CD4-positive, alpha-beta T cell treated with Interleukin-17A for 4 hours (primary cell): ENCODE data around the gene JADE3.
A peak's percentile ranks its signal among the peaks of the same experiment; 100 is the strongest.

Experiments used
- DNase-seq: peaks from one replicate; pipeline ENCODE4 v3.0.0-alpha.2; 2020; ENCODE audit warnings: mixed read lengths

JADE3 gene

GRCh38 chrX:46912098-46912602 lies at the start of gene JADE3:
Gene JADE3 (plus strand): TSS chrX:46912421. CDS start chrX:46984895, 72,474 bp downstream.
- DNase-seq, result peak; percentile 58

DNA sequence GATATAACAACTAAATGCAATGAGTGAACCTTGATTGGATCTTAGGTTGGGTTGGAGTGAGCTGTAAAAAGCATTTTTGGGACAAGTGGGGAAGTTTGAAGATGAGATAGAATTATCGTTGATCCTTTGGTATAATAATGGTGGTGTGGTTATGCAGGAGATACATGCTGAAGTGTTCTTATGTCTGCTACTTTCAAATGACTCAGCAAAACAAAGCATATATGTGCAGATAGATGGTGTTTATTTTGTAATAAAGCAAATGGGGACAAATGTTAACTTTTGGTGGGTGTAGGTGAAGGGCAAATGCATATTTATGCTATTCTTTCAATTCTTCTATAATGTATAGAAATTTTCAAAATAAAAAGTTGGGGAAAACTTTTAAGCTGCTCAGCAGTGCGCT lies 49.1 kb upstream of the JADE3 start:
- no peak for DNase-seq

DNA sequence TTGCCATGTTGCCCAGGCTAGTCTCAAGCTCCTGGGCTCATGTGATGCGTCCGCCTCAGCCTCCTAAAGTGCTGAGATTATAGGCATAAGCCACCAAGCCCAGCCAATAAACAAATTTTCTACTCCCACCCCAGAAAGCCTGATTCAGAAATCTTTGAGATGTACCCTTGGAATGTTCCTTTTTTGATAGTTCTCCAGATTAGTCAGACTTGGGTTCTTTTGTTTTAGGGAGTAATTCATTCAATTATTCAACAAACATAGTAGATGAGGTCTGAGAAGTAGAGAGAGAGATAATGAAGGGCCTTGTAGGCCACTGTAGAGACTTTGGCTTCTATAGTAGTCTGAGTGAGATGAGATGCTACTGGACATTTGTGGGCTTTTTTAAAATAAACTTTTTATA lies 47.6 kb upstream of the JADE3 start:
- no peak for DNase-seq

DNA sequence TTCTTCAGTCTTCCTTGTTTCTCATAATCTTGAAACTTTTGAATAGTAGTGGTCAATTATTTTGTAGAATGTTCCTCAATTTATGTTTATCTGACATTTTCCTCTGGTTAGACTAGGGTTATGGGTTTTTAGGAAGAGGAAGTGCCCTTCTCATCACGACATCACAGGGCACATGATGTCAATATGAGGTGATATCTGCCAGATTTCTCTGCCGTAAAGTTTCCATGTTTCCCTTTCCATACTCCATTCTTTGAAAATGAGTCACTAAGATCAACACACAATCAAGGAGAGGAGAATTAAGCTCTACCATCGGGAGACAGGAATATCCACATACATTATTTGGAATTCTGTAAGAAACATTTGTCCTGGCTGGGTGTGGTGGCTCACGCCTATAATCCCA lies 46.9 kb upstream of the JADE3 start:
- no peak for DNase-seq

GRCh38 chrX:46866726-46867125 lies 45.5 kb upstream of the JADE3 start:
- no peak for DNase-seq

DNA sequence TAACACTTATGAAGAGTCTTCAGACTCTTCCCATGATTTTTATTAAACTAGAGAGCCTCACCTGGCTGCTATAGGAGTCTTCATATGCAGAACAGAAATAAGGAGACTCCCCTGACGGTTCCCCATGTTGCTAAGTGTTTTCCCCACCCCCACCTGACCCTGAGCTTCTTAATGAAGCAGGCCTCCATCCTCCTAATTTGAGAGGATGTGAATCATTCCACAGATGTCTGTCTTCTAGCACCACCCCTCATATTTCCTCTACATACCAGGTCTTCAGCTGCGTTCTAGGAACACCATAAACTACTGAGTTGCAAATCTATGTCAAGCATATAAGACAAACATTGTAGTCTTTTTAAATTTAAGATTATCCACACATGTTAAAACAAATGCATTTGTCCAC lies 38.5 kb upstream of the JADE3 start:
- no peak for DNase-seq

DNA sequence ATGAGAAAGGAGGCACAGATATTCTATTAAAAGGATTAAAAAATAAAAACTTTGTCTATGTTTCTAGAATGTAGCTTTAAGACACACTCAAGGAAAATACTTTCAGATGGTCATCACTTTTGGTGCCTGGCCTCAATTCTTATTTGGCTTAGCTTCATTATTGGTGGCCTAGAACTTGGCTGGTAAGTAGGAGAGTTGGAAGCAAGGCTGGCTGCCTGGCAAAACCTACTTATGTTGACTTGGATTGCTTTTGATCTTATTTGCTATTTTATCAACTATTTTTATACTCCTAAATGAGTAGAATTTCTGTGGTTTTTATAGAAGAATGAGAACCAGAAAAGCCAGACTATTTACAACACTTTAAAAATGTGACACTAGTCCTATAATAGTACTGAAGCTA lies 35.3 kb upstream of the JADE3 start:
- no peak for DNase-seq

DNA sequence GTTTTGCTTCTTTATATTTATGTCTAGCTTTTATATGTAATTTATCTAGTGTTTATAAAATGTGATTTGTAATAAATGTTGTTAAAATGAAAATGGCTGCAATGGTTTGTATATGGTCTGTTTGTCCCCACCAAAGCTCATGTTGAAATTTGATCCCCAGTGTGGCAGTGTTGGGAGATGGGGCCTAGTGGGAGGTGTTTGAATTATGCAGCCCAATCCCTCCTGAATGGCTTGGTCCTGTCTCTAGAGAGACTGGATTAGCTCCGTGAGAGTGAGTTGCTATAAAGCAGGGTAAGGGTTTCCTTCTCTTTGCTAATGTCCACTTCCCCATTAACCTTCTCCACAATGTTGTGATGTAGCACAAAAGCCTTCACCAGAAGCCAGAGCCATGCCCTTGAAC lies 30.0 kb upstream of the JADE3 start:
- DNase-seq, result no peak

GRCh38 chrX:46884799-46885198 lies 27.4 kb upstream of the JADE3 start:
- DNase-seq, result no peak

GRCh38 chrX:46898207-46898606 lies 14.0 kb upstream of the JADE3 start:
- no peak for DNase-seq

GRCh38 chrX:46903458-46904242 lies 8.6 kb upstream of the JADE3 start:
- DNase-seq, result peak; percentile 68

DNA sequence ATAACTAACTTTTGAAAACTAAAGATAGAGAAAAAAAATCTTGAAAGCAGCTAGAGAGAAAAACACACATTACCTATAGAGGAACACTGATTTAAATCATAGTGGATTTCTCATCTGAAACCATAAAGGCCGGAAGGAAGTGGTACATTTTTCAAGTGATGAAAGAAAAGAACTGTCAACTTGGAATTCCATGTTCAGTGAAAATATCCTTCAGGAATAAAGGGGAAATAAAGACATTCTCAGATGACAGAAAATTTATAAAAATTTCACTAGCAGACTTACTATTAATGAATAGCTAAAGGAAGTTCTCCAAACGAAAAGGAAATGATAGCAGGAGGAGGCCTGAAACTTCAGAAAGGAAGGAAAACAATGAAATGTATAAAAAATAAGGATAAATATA lies 7.6 kb upstream of the JADE3 start:
- DNase-seq, result no peak

GRCh38 chrX:46910415-46910814 lies 1.8 kb upstream of the JADE3 start:
- no peak for DNase-seq

DNA sequence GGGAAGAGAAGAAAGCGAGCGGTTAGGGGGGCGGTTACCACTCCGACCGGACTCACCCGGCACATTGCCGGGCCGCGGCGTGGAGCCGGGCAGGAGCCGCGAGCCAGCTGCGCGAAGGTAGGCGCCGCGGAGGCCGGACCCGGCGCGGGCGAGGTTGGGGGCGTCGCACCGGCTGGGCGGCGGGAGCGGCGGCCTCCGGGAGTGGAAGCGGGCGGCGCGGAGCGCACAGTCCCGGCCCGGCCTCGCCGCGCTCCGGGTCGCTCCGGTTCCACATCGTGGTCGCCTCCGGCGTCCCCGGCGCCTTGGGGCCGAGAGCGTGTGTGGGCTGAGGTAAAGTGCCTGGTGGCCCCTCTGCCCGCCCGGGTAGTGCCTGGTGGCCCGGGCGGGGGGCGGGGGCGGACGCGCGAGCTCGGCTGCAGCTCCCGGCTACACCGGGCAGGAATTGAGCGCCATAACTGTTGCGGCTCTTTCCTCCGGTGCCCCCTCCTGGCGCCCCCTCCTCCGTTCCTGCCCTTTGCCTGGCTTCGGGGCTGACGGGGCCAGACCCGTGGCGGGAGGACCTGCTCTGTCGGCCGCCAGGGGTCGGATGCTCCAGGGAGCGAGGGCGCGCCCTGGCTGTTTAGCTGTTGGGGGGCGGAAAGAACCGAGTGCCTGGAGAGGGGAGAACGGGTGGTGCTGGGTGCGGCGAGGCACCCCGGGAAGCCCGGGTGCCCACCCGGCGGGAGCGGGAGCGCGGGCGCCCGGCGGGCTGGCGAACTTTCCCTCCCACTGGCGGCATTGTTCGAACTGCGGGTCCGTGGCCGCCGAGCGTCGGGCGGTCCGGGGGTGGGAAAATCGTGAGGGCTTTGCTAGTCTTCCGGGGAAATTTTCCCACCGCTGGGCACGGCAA lies 626 bp downstream of the JADE3 start:
- peak; percentile 42 for DNase-seq

GRCh38 chrX:46913667-46914066 lies 1.4 kb downstream of the JADE3 start:
- peak; percentile 8 for DNase-seq

DNA sequence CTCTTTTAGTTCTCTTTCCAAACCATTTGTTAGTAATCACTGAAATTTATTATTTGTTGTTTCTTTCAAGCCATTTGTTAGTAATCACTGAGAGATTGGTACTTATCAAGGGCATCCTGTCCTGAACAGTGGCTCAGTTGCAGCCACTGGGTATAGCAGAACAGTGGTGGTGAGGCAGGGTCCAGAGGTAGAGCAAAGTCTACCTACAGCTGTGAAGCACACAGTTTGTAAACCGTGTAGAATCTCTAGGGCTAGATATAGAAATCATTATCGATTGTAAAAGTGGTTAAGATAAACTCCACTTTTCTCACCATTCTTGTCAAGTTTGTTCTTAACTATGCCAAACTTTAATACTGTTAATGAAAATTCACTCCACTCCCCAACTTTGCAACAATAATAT lies 4.1 kb downstream of the JADE3 start:
- no peak for DNase-seq

DNA sequence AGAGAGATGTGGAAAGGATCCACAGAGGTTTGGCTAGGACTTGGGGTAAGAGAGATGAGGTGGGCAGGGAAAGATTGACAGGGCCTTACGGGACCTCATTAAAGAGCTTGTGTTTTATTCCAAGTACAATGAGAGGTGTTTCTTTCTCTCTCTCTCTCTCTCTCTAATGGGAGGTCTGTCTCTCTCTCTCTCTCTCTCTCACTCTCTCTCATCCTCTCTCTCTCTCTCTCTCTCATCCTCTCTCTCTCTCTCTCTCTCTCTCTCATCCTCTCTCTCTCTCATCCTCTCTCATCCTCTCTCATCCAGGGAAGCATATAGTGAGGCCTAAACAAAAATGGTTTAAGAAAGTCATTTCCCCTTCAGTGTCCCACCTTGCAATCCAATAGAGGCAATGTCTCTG lies 5.4 kb downstream of the JADE3 start:
- DNase-seq, result no peak

GRCh38 chrX:46918434-46918833 lies 6.2 kb downstream of the JADE3 start:
- DNase-seq, result no peak

DNA sequence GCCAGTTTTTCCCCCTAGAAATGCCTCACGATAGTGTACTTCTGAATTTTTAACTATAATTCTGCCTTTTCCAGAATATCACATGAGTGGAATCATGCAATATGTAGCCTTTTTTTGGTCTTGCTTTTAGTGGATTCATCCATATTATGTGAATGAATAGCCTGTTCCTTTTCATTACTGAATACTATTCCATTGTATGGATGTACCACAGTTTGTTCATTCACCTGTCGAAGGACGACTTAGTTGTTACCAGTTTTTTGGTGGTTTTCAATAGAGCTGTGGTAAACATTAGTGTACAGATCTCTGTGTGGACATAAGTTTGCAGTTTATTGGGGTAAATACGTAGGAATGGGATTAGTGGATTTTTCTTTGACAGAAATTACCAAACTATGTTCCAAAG lies 8.0 kb downstream of the JADE3 start:
- no peak for DNase-seq

DNA sequence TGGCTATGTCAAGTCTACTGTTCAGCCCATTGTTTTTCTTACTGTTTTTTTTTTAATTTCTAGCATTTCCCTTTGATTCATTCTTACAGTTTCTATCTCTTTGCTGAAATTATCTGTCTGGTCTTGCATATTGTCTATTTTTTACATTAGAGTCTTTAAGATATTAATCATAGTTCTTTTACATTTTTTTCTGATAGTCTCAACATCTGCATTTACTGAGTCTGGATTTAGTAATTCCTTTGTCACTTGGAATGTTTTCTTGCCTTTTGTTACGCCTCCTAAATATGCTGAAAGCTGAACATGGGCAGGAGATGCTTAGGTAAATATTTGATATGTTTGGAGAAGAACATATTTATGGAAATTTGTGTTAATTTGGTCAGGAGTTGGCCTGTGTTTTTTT lies 10.4 kb downstream of the JADE3 start:
- no peak for DNase-seq

DNA sequence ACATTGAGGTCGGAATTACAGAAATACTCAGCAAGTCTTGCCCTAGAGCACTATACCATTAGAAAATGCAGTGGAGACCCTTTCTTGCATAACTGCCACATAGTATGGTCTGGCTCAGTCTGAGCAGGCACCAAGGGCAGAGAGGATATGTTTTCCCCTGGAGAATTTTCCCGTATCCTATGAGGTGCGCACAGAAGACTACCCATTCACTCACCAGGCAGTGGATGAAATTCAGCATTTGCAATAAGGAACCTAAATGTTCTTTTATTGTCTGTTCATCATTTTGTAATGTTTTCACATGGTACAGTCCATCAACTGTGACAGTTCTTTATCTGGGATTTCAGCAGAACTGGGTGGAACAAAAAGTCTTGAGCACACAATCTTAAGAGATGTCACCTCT lies 15.5 kb downstream of the JADE3 start:
- no peak for DNase-seq

GRCh38 chrX:46929439-46930261 lies 17.4 kb downstream of the JADE3 start:
- no peak for DNase-seq

GRCh38 chrX:46935295-46935694 lies 23.1 kb downstream of the JADE3 start:
- DNase-seq, result no peak
